Gastrocnemius medialis (tissue), 4 donors: ENCODE results near the gene TAAR1.

Experiments
- POLR2A ChIP-seq, 2 donors: fragments of 450-650 bp; IDR thresholded peaks; one replicate each; pipeline ENCODE4 v1.6.1; 2017; ENCODE audit warnings: antibody characterized with exemption in 2 of 2, mild to moderate bottlenecking in 2 of 2, moderate library complexity in 2 of 2
- TF ChIP-seq, protein P1 (sequence below), 5 experiments: fragments of 450-650 bp in 3 of 5; fragments of 200-600 bp in 2 of 5; sonication (generic) in 2 of 5; IDR thresholded peaks in 4 of 5; conservative IDR thresholded peaks in 1 of 5; 1 replicate in 4 of 5; 2 replicates in 1 of 5; pipeline ENCODE4 v1.5.1; 2016 to 2019; ENCODE audit warnings: antibody characterized with exemption in 5 of 5, mild to moderate bottlenecking in 3 of 5, moderate library complexity in 3 of 5

DNA sequence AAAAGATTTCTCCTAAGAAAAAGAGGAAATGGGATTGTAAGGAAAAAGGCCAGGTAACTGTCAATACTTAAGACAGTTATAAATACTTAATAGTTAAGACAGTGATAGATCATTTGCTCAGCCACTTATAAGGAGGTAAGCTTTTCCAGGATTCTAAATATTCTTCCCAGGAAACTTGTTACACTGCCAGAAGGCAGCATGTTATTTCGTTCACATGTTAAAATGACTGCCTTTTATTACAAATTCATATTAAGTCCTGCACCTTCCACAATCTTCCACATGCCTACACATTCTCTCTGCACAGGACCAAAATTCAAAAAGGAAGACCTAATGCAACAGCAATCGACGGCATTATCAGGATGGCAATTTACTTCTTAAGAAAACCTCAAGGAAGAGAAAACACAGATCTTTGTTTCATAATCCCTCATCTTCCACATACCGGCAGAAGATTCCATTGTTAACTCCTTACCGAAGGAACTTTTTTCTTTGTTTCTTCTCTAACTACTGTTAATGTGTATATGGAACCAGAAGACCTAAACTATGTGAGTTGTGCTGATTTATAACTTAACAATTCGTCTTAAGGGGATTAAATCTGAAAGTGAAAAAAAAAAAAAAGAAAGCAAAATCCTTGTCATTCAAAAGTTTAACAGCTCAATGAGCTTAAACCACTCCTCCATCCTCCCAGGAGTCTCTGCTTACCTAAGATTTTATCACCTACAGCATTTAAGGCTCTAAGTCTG is 35.7 kb downstream of the TAAR1 start:
- TF ChIP-seq, protein P1, sequence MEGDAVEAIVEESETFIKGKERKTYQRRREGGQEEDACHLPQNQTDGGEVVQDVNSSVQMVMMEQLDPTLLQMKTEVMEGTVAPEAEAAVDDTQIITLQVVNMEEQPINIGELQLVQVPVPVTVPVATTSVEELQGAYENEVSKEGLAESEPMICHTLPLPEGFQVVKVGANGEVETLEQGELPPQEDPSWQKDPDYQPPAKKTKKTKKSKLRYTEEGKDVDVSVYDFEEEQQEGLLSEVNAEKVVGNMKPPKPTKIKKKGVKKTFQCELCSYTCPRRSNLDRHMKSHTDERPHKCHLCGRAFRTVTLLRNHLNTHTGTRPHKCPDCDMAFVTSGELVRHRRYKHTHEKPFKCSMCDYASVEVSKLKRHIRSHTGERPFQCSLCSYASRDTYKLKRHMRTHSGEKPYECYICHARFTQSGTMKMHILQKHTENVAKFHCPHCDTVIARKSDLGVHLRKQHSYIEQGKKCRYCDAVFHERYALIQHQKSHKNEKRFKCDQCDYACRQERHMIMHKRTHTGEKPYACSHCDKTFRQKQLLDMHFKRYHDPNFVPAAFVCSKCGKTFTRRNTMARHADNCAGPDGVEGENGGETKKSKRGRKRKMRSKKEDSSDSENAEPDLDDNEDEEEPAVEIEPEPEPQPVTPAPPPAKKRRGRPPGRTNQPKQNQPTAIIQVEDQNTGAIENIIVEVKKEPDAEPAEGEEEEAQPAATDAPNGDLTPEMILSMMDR (IDR thresholded peaks at IDR 0.05 in 4 of 5, conservative IDR thresholded peaks at IDR 0.05 in 1 of 5), result no peak
- TF ChIP-seq POLR2A (IDR thresholded peaks at IDR 0.05), result no peak
